HUES48 (cell line): ENCODE data around the gene HSPA4.
A peak's percentile ranks its signal among the peaks of the same experiment; 100 is the strongest.

ENCODE experiments used
- H3K27ac ChIP-seq: one replicate; pipeline ENCODE4 v1.7.0; 2013; ENCODE audit warnings: low read depth, low read length, inconsistent platforms
- H3K27me3 ChIP-seq: 2 replicates; pipeline ENCODE4 v1.6.1; 2013; ENCODE audit warnings: mild to moderate bottlenecking, low read length; ENCODE audit not compliant: control insufficient read depth, insufficient read depth
- H3K36me3 ChIP-seq: 2 replicates; pipeline ENCODE4 v1.6.1; 2013; ENCODE audit warnings: low read length; ENCODE audit not compliant: control insufficient read depth, insufficient read depth
- H3K4me1 ChIP-seq: 2 replicates; pipeline ENCODE4 v1.6.1; 2013; ENCODE audit warnings: mild to moderate bottlenecking, low read length; ENCODE audit not compliant: control insufficient read depth, insufficient read depth
- H3K4me3 ChIP-seq: 2 replicates; pipeline ENCODE4 v1.5.1; 2013; ENCODE audit warnings: mild to moderate bottlenecking, low read depth, low read length
- H3K9ac ChIP-seq: 2 replicates; pipeline ENCODE4 v1.6.1; 2013; ENCODE audit warnings: mild to moderate bottlenecking, low read depth, low read length, moderate library complexity
- H3K9me3 ChIP-seq: 2 replicates; pipeline ENCODE4 v1.6.1; 2013; ENCODE audit warnings: low read length; ENCODE audit not compliant: control insufficient read depth, insufficient read depth

HSPA4 gene

DNA sequence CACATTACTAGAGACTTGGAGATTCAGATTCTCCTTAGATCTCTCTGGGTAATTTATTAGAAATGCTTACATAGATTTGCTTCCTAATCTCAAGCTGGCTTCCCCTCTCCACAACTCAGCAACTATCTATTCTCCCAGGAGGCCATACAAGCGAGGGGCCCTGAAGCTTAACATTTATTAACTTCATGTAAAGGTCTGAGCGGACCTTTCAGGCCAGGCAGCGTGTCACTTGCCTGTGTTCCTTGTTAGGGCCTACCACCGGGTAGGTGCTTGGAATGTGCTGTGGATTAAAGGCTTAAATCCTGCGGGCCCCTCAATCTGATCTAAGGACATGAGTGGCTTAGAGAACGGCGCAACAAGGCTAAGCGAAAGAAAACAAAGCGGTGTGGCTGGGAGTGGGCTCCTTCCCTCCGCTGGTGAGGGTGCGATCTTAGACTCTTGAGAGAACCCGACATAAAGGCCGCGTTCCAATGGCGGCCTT lies 712 bp upstream of the HSPA4 start:
- Histone ChIP-seq H3K4me1 (peaks cover 18% of the 10 kb centered on the region), H3K4me3 (peak overlapping the region; percentile 89), H3K9me3 (no peaks in the 10 kb centered on the region), H3K27me3 (no peaks in the 10 kb centered on the region), H3K9ac (peak overlapping the region; percentile 97), H3K27ac (peak overlapping the region; percentile 100), H3K36me3 (no peaks in the 10 kb centered on the region)

GRCh38 chr5:133052317-133053175 lies 733 bp downstream of the HSPA4 start:
- H3K4me3 ChIP-seq = peak overlapping the region; percentile 89
- H3K4me1 ChIP-seq = peaks cover 18% of the 10 kb centered on the region
- peak overlapping the region; percentile 100 for H3K27ac ChIP-seq
- H3K27me3 ChIP-seq = no peaks in the 10 kb centered on the region
- peak overlapping the region; percentile 97 for H3K9ac ChIP-seq
- no peaks in the 10 kb centered on the region for H3K9me3 ChIP-seq
- H3K36me3 ChIP-seq = no peaks in the 10 kb centered on the region

- H3K36me3 ChIP-seq = no peaks in the 10 kb centered on the region
- peaks cover 18% of the 10 kb centered on the region for H3K4me1 ChIP-seq
- H3K27me3 ChIP-seq = no peaks in the 10 kb centered on the region
- H3K27ac ChIP-seq = no peak overlapping the region
- peak overlapping the region; percentile 97; the same call in 1 of the 2 replicates for H3K9ac ChIP-seq
- no peaks in the 10 kb centered on the region for H3K9me3 ChIP-seq
- H3K4me3 ChIP-seq = peak overlapping the region; percentile 89
These were observed 1.6 kb downstream of the HSPA4 start for GRCh38 chr5:133053448-133053847.

GRCh38 chr5:133054697-133055471 lies 3.1 kb downstream of the HSPA4 start:
- H3K36me3 ChIP-seq = no peaks in the 10 kb centered on the region
- no peaks in the 10 kb centered on the region for H3K27me3 ChIP-seq
- H3K27ac ChIP-seq = no peak overlapping the region
- no peak overlapping the region for H3K9ac ChIP-seq
- 0 out of 2 replicates have a peak overlapping the region, but pooled peaks have one; percentile 2 for H3K4me3 ChIP-seq
- H3K9me3 ChIP-seq = no peaks in the 10 kb centered on the region
- peaks cover 12% of the 10 kb centered on the region for H3K4me1 ChIP-seq

- no peaks in the 10 kb centered on the region for H3K36me3 ChIP-seq
- H3K4me1 ChIP-seq = no peaks in the 10 kb centered on the region
- no peaks in the 10 kb centered on the region for H3K27me3 ChIP-seq
- H3K9ac ChIP-seq = no peak overlapping the region
- no peak overlapping the region for H3K27ac ChIP-seq
- H3K9me3 ChIP-seq = no peaks in the 10 kb centered on the region
- H3K4me3 ChIP-seq = no peak overlapping the region
These were observed 5.1 kb downstream of the HSPA4 start for GRCh38 chr5:133056891-133057290.

GRCh38 chr5:133059621-133060020 lies 7.8 kb downstream of the HSPA4 start:
- no peaks in the 10 kb centered on the region for H3K27me3 ChIP-seq
- H3K4me1 ChIP-seq = no peaks in the 10 kb centered on the region
- H3K9ac ChIP-seq = no peak overlapping the region
- no peak overlapping the region for H3K4me3 ChIP-seq
- H3K27ac ChIP-seq = no peak overlapping the region
- peaks cover 3% of the 10 kb centered on the region for H3K36me3 ChIP-seq
- no peaks in the 10 kb centered on the region for H3K9me3 ChIP-seq

DNA sequence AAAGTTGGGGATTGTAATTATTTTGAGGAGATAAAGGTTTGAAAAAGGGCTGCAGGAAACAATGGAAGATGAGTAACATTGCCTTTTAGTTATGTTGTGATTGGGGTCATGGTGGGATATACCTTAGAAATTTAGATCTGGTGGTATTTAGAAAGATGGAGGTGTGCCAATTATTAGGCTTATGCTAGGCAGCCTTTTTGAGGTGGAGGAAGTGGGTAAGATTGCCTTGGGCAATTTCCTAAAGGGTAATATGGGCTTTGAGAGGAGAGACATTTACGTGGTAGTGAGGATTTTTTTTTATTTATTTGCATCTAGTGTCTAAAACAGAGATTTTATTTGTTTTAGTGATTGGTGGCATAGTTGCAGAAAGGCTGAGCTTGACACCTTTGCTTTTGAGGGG lies 10.5 kb downstream of the HSPA4 start:
- no peak overlapping the region for H3K4me3 ChIP-seq
- no peaks in the 10 kb centered on the region for H3K27me3 ChIP-seq
- H3K4me1 ChIP-seq = no peaks in the 10 kb centered on the region
- no peaks in the 10 kb centered on the region for H3K9me3 ChIP-seq
- no peak overlapping the region for H3K27ac ChIP-seq
- peaks cover 28% of the 10 kb centered on the region for H3K36me3 ChIP-seq
- no peak overlapping the region for H3K9ac ChIP-seq

DNA sequence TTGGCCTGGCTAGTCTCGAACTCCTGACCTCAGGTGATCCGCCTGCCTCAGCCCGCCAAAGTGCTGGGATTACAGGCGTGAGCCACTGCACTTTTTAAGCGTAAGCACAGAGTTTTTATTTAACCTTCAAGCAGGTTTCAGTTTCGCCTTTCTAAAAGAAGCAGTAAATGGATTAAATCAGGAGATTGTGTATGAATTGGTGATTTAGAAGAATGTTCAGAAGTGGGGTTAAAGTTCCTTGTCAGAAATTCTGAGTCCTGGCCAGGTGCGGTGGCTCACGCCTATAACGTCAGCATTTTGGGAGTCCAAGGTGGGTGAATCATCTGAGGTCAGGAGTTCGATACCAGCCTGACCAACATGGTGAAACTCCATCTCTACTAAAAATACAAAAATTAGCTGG lies 12.2 kb downstream of the HSPA4 start:
- peaks cover 45% of the 10 kb centered on the region for H3K36me3 ChIP-seq
- no peak overlapping the region for H3K4me3 ChIP-seq
- no peak overlapping the region for H3K27ac ChIP-seq
- no peaks in the 10 kb centered on the region for H3K27me3 ChIP-seq
- no peaks in the 10 kb centered on the region for H3K9me3 ChIP-seq
- H3K4me1 ChIP-seq = no peaks in the 10 kb centered on the region
- H3K9ac ChIP-seq = no peak overlapping the region

DNA sequence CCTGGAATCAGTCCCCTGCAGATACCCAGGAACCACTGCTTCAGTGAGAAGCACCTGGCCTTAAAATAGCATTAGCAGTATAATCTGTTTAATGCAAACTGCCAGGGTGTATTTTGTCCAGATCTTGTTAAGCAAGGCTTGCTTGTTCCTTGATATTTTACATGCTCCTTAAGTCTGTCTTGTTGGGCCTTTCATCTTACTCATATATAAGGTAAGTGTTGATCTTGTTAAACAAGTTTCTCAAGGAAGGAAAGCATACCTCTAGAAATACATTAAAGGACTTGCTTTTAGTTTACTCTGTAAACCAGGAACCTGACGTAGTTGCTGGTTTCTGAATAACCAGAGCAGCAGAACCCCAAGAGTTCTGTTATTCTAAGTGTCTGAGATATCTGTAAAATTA lies 13.7 kb downstream of the HSPA4 start:
- no peaks in the 10 kb centered on the region for H3K4me1 ChIP-seq
- peaks cover 60% of the 10 kb centered on the region for H3K36me3 ChIP-seq
- H3K9me3 ChIP-seq = no peaks in the 10 kb centered on the region
- H3K4me3 ChIP-seq = no peak overlapping the region
- no peak overlapping the region for H3K9ac ChIP-seq
- H3K27ac ChIP-seq = no peak overlapping the region
- no peaks in the 10 kb centered on the region for H3K27me3 ChIP-seq

GRCh38 chr5:133066045-133066444 lies 14.2 kb downstream of the HSPA4 start:
- Histone ChIP-seq H3K9ac (no peak overlapping the region), H3K4me3 (no peak overlapping the region), H3K27ac (no peak overlapping the region), H3K4me1 (no peaks in the 10 kb centered on the region), H3K27me3 (no peaks in the 10 kb centered on the region), H3K36me3 (peaks cover 64% of the 10 kb centered on the region), H3K9me3 (no peaks in the 10 kb centered on the region)

DNA sequence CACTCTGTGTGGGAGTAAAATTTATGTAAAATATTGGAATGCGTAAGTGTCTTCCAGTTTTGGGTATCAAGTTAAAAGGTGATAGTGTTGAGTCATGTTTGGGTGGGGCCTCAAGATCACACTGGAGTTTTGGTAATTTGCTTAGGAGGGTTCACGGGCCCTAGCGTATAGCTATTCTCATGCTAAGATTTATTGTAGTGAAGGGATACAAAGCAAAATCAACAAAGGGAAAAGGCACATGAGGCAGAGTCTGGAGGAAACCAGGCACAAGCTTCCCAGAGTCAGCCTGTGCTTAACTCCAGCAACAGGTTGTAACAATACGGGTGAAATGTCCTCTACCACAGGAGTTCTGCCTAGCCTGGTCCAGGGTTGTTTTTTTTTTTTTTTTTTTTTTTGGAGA lies 20.2 kb downstream of the HSPA4 start:
- H3K4me1 ChIP-seq = peaks cover 10% of the 10 kb centered on the region
- no peak overlapping the region for H3K9ac ChIP-seq
- H3K4me3 ChIP-seq = no peak overlapping the region
- H3K27me3 ChIP-seq = no peaks in the 10 kb centered on the region
- H3K9me3 ChIP-seq = no peaks in the 10 kb centered on the region
- H3K27ac ChIP-seq = peak overlapping the region; percentile 28
- H3K36me3 ChIP-seq = peaks cover 97% of the 10 kb centered on the region
